Ramos (cell line): ENCODE data around the gene INPP5J.

ENCODE experiments used
- in situ Hi-C: fragments of 300-500 bp; cut with MboI; formaldehyde crosslinking; loops from one replicate; pipeline ENCODE4 v1.14.3; 2022; ENCODE audit warnings: low sequenced_read_pairs; ENCODE audit not compliant: unreplicated experiment

The INPP5J gene

GRCh38 chr22:31178859-31179258 is 56.1 kb downstream of the INPP5J start:
- in situ Hi-C loops = no loop called here

- in situ Hi-C loops = no loop called here
Observed at GRCh38 chr22:31179345-31179744, 56.6 kb downstream of the INPP5J start.

GRCh38 chr22:31184015-31184414 is 61.2 kb downstream of the INPP5J start:
- in situ Hi-C loops = no loop called here
